ENCODE measurements around the gene SLC25A53.
"Not testable (repeated sequence)": the region's sequence is repeated elsewhere in the genome, so short reads cannot be mapped to it uniquely, and the experiment has no call there.

SLC25A53 gene

GRCh38 chrX:104117759-104118158, 39.0 kb downstream of the SLC25A53 start:
- TF ChIP-seq CTCF (IDR thresholded peaks at IDR 0.05; ENCODE audit: insufficient read depth, low read length, poor library complexity, severe bottlenecking) (no peak), EZH2phosphoT487 (conservative IDR thresholded peaks at IDR 0.05; ENCODE audit: low read length) (no peak)
- Histone ChIP-seq H3K27me3 (ENCODE audit: low read length) (no peaks in the 10 kb centered on the region), H2AFZ (ENCODE audit: low read depth, low read length, severe bottlenecking) (no peak overlapping the region), H3K9me2 (replicated peaks; ENCODE audit: insufficient read depth, low read length) (no peaks in the 10 kb centered on the region), H3K4me3 (ENCODE audit: insufficient read depth, low read length, poor library complexity, severe bottlenecking) (no peak overlapping the region), H3K9ac (ENCODE audit: low read length) (no peak overlapping the region), H3K9me3 (ENCODE audit: insufficient read depth, low read length) (no peaks in the 10 kb centered on the region), H3K36me3 (ENCODE audit: low read length) (no peaks in the 10 kb centered on the region), H3K27ac (ENCODE audit: low read depth, low read length) (no peak overlapping the region), H4K20me1 (ENCODE audit: low read depth, low read length) (no peaks in the 10 kb centered on the region), H3K79me2 (ENCODE audit: insufficient read depth, low read length) (no peaks in the 10 kb centered on the region), H3F3A (ENCODE audit: insufficient read depth) (no peaks in the 10 kb centered on the region), H3K4me2 (ENCODE audit: low read depth, low read length, poor library complexity, severe bottlenecking) (no peak overlapping the region)

- H3K27ac ChIP-seq (ENCODE audit: low read depth, low read length): no peak overlapping the region
- H3K36me3 ChIP-seq (ENCODE audit: low read length): no peaks in the 10 kb centered on the region
- TF ChIP-seq EZH2phosphoT487 (conservative IDR thresholded peaks at IDR 0.05; ENCODE audit: low read length) (no peak), CTCF (IDR thresholded peaks at IDR 0.05; ENCODE audit: insufficient read depth, low read length, poor library complexity, severe bottlenecking) (peak; percentile 31)
- H3K4me3 ChIP-seq (ENCODE audit: insufficient read depth, low read length, poor library complexity, severe bottlenecking): peak overlapping the region; percentile 61
- no peaks in the 10 kb centered on the region for H4K20me1 ChIP-seq (ENCODE audit: low read depth, low read length)
- H3F3A ChIP-seq (ENCODE audit: insufficient read depth): no peaks in the 10 kb centered on the region
- H3K4me2 ChIP-seq (ENCODE audit: low read depth, low read length, poor library complexity, severe bottlenecking): peak overlapping the region; percentile 75
- H3K9me3 ChIP-seq (ENCODE audit: insufficient read depth, low read length): no peaks in the 10 kb centered on the region
- H3K9me2 ChIP-seq (replicated peaks; ENCODE audit: insufficient read depth, low read length): no peaks in the 10 kb centered on the region
- H3K27me3 ChIP-seq (ENCODE audit: low read length): no peaks in the 10 kb centered on the region
- peak overlapping the region; percentile 89 for H2AFZ ChIP-seq (ENCODE audit: low read depth, low read length, severe bottlenecking)
- peak overlapping the region; percentile 64 for H3K9ac ChIP-seq (ENCODE audit: low read length)
- H3K79me2 ChIP-seq (ENCODE audit: insufficient read depth, low read length): no peaks in the 10 kb centered on the region
Observed at GRCh38 chrX:104113222-104113965, 43.4 kb downstream of the SLC25A53 start.

- no peaks in the 10 kb centered on the region for H3F3A ChIP-seq (ENCODE audit: insufficient read depth)
- H4K20me1 ChIP-seq (ENCODE audit: low read depth, low read length): no peaks in the 10 kb centered on the region
- no peaks in the 10 kb centered on the region for H3K9me3 ChIP-seq (ENCODE audit: insufficient read depth, low read length)
- peak within 1 kb of the TSS; percentile 75 for H3K4me2 ChIP-seq (ENCODE audit: low read depth, low read length, poor library complexity, severe bottlenecking)
- H2AFZ ChIP-seq (ENCODE audit: low read depth, low read length, severe bottlenecking): peak within 1 kb of the TSS; percentile 89
- peak within 1 kb of the TSS; percentile 61 for H3K4me3 ChIP-seq (ENCODE audit: insufficient read depth, low read length, poor library complexity, severe bottlenecking)
- no peaks in the 10 kb centered on the region for H3K27me3 ChIP-seq (ENCODE audit: low read length)
- no peaks in the 10 kb centered on the region for H3K79me2 ChIP-seq (ENCODE audit: insufficient read depth, low read length)
- H3K27ac ChIP-seq (ENCODE audit: low read depth, low read length): peak within 1 kb of the TSS; percentile 61
- no peaks in the 10 kb centered on the region for H3K9me2 ChIP-seq (replicated peaks; ENCODE audit: insufficient read depth, low read length)
- no peak for TF ChIP-seq CTCF (IDR thresholded peaks at IDR 0.05; ENCODE audit: insufficient read depth, low read length, poor library complexity, severe bottlenecking)
- TF ChIP-seq EZH2phosphoT487 (conservative IDR thresholded peaks at IDR 0.05; ENCODE audit: low read length): no peak
- H3K36me3 ChIP-seq (ENCODE audit: low read length): no peaks in the 10 kb centered on the region
- peak within 1 kb of the TSS; percentile 64 for H3K9ac ChIP-seq (ENCODE audit: low read length)
Observed at GRCh38 chrX:104112326-104112951, 44.4 kb downstream of the SLC25A53 start, which contains the start of gene ZCCHC18. TSS of gene ZCCHC18 (plus strand) at chrX:104112523. CDS start at chrX:104114112, 1,589 bp downstream.

- peak overlapping the region; percentile 75 for H3K4me2 ChIP-seq (ENCODE audit: low read depth, low read length, poor library complexity, severe bottlenecking)
- not testable (repeated sequence) for H2AFZ ChIP-seq (ENCODE audit: low read depth, low read length, severe bottlenecking)
Observed at GRCh38 chrX:104110491-104111240, 46.1 kb downstream of the SLC25A53 start.

More at GRCh38 chrX:104110491-104111240, 46.1 kb downstream of the SLC25A53 start:
- H3F3A ChIP-seq (ENCODE audit: insufficient read depth); H3K36me3 ChIP-seq (ENCODE audit: low read length); H3K4me3 ChIP-seq (ENCODE audit: insufficient read depth, low read length, poor library complexity, severe bottlenecking); H3K27me3 ChIP-seq (ENCODE audit: low read length); H3K9me2 ChIP-seq (replicated peaks; ENCODE audit: insufficient read depth, low read length); H3K79me2 ChIP-seq (ENCODE audit: insufficient read depth, low read length); H4K20me1 ChIP-seq (ENCODE audit: low read depth, low read length); H3K9me3 ChIP-seq (ENCODE audit: insufficient read depth, low read length); H3K27ac ChIP-seq (ENCODE audit: low read depth, low read length); H3K9ac ChIP-seq (ENCODE audit: low read length): not testable (repeated sequence)
